K562 (cell line): ENCODE results near the gene KRT8. TPM values are rescaled to one million over a fixed set of nuclear protein-coding genes. Genes with fewer than 3 reads are reported as not detected.

Source experiments
- CBX3 ChIP-seq, 2 experiments: IDR thresholded peaks; 1 replicate in 1 of 2; 2 replicates in 1 of 2; pipeline ENCODE4 v1.6.1; 2012; ENCODE audit warnings: inconsistent platforms in 2 of 2, low read length in 2 of 2, borderline replicate concordance in 1 of 2, control low read depth in 1 of 2
- GTF2B ChIP-seq: IDR thresholded peaks from 2 replicates; pipeline ENCODE4 v1.6.1; 2011; ENCODE audit not compliant: insufficient read length; ENCODE audit errors: extremely low read depth
- MCM2 ChIP-seq: fragments of 450-650 bp; IDR thresholded peaks from 2 replicates; pipeline ENCODE4 v1.6.1; 2017; ENCODE audit warnings: low read depth, mild to moderate bottlenecking
- RBM39 ChIP-seq: fragments of 200-400 bp; formaldehyde crosslinking; optimal IDR thresholded peaks from 2 replicates; pipeline ENCODE3; 2018; ENCODE audit warnings: low read depth, low read length
- TRIM25 ChIP-seq: fragments of 450-650 bp; IDR thresholded peaks from 2 replicates; pipeline ENCODE4 v1.7.0; 2016; ENCODE audit warnings: borderline replicate concordance
- ZC3H4 ChIP-seq: sonication (generic); formaldehyde crosslinking; IDR thresholded peaks from 2 replicates; pipeline ENCODE4 v1.9.0; 2021; ENCODE audit warnings: missing genetic modification reagents, borderline replicate concordance
- ZFP36 ChIP-seq: fragments of 150-350 bp; IDR thresholded peaks from 2 replicates; pipeline ENCODE4 v1.6.1; 2018; ENCODE audit warnings: low read length, low read depth; ENCODE audit not compliant: partially characterized antibody
- ZNF395 ChIP-seq: fragments of 200-800 bp; sonication (Bioruptor generic); IDR thresholded peaks from 2 replicates; pipeline ENCODE4 v1.6.1; 2017; ENCODE audit warnings: missing genetic modification characterization, missing compliant biosample characterization
- ZNF518B ChIP-seq: fragments of 250-450 bp; sonication (Bioruptor Pico); IDR thresholded peaks from 2 replicates; pipeline ENCODE4 v1.5.0; 2021; ENCODE audit warnings: mild to moderate bottlenecking, moderate library complexity
- ZNF584 ChIP-seq: fragments of 200-800 bp; sonication (Bioruptor generic); IDR thresholded peaks from 2 replicates; pipeline ENCODE4 v1.6.1; 2016; ENCODE audit warnings: low read depth, mild to moderate bottlenecking, missing genetic modification characterization, missing compliant biosample characterization
- ZNF740 ChIP-seq, 3 experiments: fragments of 200-800 bp in 1 of 3; sonication (Bioruptor generic) in 1 of 3; sonication (generic) in 1 of 3; formaldehyde crosslinking in 1 of 3; IDR thresholded peaks; 2 replicates each; pipeline versions ENCODE4 v1.6.1 to v1.8.0; 2016 to 2022; ENCODE audit warnings: mild to moderate bottlenecking in 2 of 3, missing compliant biosample characterization in 2 of 3, missing genetic modification characterization in 2 of 3, missing genetic modification reagents in 1 of 3
- polyA plus RNA-seq, 8 experiments: library from polyadenylated mRNA; depleted of rRNA in 4 of 8; stranded (reverse) in 5 of 8; unstranded in 3 of 8; fragments of >200 nt; fragmentation: Nextera tagmentation in 2 of 8; fragmentation: Illumina TruSeq in 1 of 8; extraction: Ambion mirVana in 2 of 8; extraction: Trizol in 1 of 8; gene quantifications; 2 replicates each; pipeline versions ENCODE4 v1.2.1 to v1.2.3, GENCODE V29; 2011 to 2014; ENCODE audit warnings: inconsistent platforms in 1 of 8, missing spikeins in 1 of 8
- total RNA-seq, 7 experiments: library from RNA; depleted of rRNA in 6 of 7; stranded (reverse); fragments of >200 nt in 6 of 7; fragmentation: Illumina TruSeq in 2 of 7; extraction: Trizol in 2 of 7; gene quantifications; 2 replicates each; pipeline versions ENCODE4 v1.2.1 to v1.2.3, GENCODE V29; 2011 to 2021; ENCODE audit warnings: low replicate concordance in 1 of 7

The KRT8 gene
- total and polyA plus RNA-seq, 9 of the 15 experiments (the other 6 are each of a cell fraction or from before 2014, with no cell fraction given) = 41.5 to 661 (median 260) TPM

- no peak for TF ChIP-seq TRIM25
- no peak for TF ChIP-seq ZNF740 (CRISPR knock-in tag; IDR thresholded peaks at IDR 0.05)
- TF ChIP-seq ZNF740 (tag; IDR thresholded peaks at IDR 0.05) = 0 out of 4 replicates have a peak, but pooled peaks of 1 of the 2 experiments have one; percentile 9
- TF ChIP-seq CBX3 (IDR thresholded peaks at IDR 0.05; ENCODE audit: borderline replicate concordance in 1 of 2, low read length in 2 of 2) = no peak
- TF ChIP-seq RBM39 = no peak
- TF ChIP-seq ZFP36 = no peak
- no peak for TF ChIP-seq ZNF518B (CRISPR knock-in tag)
- TF ChIP-seq ZC3H4 = no peak
- no peak for TF ChIP-seq ZNF584 (CRISPR knock-in tag)
- no peak for TF ChIP-seq GTF2B
- TF ChIP-seq MCM2 = no peak
- TF ChIP-seq ZNF395 (CRISPR knock-in tag) = 0 out of 2 replicates have a peak, but pooled peaks have one; percentile 4
These were observed 26.1 kb downstream of the KRT8 start (continued) for GRCh38 chr12:52878507-52879393.
